HG03066 (cell line): ENCODE results near the gene MANBA.
A peak's percentile ranks its signal among the peaks of the same experiment; 100 is the strongest.

Experiments
- ATAC-seq: cut with Tn5 transposase; IDR thresholded peaks from one replicate; pipeline ENCODE4 v1.9.1; 2021; ENCODE audit warnings: low read depth; ENCODE audit not compliant: unreplicated experiment

Gene MANBA

DNA sequence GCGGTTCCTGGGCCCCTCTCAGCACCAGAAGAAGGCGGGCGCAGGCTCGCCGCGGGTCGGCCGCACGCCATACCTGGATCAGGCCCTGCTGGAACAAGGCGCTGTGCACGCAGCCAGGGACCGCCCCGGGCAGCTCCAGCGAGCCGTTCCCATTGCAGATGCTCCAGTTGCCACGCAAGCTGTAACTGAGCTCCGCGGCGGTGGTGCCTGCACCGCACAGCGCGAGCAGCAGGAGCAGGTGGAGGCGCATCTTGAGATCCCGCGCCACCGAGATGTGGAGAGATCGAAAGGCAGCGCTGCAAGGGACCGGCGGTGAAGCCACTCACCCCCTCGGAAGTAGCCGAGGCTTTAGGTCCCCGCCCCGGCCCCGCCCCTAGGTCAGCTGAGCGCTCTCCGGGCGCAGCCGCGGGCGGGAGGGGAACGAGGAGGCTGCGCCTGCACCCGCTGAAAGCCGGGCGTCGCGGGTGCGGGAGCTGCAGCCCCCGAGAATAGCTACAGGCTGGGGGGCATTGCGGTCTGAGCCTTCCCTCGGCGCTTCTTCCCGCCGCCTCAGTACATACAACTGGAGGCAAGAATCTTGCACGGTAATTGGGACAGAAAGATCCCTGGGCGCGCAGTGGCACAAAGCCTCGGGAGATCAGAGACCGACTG lies at the start of gene MANBA:
Gene MANBA, minus strand, starts transcription at position 324 of the 651 bp plus-strand sequence. Its CDS starts 74 bp downstream, at position 250.
- peak; percentile 85 for ATAC-seq

- ATAC-seq: no peak
These were observed 48.9 kb upstream of the MANBA start for GRCh38 chr4:102809691-102810090.

- peak; percentile 58 for ATAC-seq
These were observed 48.4 kb upstream of the MANBA start for GRCh38 chr4:102809190-102809589.

DNA sequence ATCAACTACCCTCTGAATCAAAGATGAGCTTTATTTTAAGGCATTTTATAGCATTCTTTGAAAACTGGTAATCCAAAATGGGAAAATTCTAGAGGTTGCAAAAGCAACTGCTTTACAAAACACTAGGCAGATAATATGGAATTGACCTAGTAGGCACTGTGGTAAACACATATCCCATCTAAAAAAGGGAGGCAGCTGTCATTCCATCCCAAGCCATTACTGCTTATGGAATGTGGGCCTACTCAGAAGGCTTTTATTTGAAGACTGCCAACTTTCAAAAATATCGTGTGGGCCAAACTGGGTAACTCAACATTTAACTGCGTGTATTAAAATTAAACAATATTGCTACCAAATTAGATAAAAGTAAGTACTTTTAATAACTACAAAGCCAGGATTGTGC lies 47.2 kb upstream of the MANBA start:
- ATAC-seq: no peak

GRCh38 chr4:102807345-102807744 lies 46.6 kb upstream of the MANBA start:
- ATAC-seq: no peak

DNA sequence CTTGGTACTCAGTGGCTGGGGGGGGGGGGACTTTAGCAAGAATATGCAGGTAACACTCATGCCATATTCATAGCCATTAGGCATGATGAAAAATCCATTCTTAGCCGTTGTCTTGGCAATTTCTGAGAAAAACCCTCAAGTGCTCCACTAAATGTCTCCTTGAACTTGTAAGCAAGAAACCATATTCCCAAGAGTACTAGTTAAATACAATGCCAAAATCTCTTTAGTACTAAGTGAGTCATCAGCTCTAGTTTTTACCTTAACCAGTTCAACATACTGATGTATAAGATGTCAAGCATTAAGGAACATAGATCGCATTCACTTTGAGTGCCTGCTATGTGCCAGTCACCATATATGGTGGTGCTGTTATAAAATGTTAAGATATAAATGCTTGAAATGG lies 39.0 kb upstream of the MANBA start:
- no peak for ATAC-seq

DNA sequence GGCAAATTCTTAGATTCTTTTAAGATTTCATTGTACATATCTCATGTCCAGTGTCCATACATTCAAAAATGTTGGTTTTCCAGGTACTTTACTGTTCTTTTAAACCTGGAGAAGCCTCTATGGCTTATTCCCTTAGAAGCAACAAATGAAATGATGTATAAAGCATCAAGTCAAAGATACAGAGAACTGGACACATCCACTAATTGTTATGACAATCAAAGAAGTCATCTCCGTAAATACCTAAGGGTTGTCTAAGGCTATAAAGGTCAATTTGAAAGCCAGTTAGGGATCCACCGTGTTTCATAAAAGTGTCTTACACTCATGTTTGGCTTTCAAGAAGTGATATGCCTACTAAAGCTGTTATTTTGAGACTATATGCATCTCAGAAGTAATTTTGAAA lies 34.2 kb upstream of the MANBA start:
- ATAC-seq: no peak

- no peak for ATAC-seq
These were observed 31.7 kb upstream of the MANBA start for GRCh38 chr4:102792361-102792936.

GRCh38 chr4:102791318-102791835 lies 30.6 kb upstream of the MANBA start:
- ATAC-seq: no peak

DNA sequence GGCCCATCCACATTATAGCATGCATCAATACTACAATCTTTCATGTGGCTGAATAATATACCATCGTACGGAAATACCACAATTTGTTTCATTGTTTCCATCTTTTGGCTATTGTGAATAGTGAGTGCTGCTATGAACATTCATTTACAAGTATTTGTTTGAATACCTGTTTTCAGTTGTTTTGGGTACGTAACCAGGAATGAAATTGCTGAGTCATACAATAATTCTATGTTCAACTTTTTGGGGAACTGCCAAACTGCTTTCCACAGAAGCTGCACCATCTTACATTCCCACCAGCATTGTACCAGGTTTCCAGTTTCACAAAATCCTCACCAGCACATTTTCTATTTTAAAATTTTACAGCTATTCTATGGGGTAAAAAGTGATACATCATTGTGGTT lies 28.5 kb upstream of the MANBA start:
- no peak for ATAC-seq

GRCh38 chr4:102787944-102788343 lies 27.2 kb upstream of the MANBA start:
- no peak for ATAC-seq

- ATAC-seq: no peak
These were observed 26.5 kb upstream of the MANBA start for GRCh38 chr4:102787096-102787881.

DNA sequence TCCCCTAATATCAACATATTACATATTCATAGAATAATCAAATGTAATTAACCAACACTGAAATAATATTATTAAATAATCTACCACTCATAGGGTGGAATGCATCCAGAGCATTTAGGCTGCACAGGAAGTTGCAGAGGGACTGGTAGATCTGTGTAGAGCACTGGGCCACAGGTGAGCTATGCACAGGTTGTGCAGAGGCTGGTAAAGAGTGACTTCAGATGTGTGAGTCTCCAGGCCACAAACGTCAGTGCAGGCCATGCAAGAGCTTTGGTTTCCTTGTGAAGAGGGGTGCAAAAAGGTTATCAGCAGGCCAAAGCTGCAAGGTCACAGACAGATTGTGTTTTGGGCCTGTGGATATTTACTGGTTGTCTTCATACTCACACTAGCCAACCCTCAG lies 25.5 kb upstream of the MANBA start:
- ATAC-seq: no peak

- ATAC-seq: no peak
These were observed 22.2 kb upstream of the MANBA start for GRCh38 chr4:102783006-102783405.

DNA sequence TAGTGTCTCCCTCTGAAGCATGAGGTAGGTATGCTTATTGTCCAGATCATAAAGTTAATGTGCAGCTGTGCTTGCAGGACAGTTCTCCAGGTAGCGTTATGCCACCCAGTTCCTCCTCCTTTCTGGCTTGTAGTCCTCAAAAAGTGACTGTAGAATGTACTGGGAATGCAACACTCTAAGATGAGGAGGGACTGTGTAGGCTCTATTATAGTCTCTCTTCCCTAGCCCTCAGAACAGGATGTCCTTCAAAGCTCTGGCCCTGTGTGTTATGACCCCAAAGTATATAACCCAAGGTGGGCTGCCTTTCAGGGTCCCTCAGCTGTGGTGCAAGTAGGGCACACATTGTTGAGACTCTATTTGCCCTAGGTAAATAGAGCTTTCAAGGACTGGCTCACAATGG lies 20.8 kb upstream of the MANBA start:
- ATAC-seq: no peak

- no peak for ATAC-seq
These were observed 19.8 kb upstream of the MANBA start for GRCh38 chr4:102780476-102781144.

DNA sequence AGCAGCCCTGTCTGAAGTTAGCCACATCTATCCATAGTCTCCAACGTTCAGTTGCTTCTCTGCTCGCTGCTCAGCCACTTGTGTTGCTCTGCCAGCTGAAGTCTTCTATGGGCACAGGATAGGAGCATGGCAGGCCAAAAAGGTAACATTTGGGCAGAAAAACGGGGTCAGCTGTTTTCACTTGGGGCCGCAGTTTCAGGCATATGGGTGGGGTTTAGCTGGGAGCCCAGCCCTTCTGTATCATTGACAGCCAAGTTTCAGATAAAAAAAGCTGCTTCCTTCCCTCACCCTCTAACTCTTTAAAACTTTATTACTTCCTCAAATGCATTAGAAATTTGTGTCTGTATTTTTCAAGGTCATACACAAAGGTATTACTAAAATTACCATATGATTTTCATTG lies 18.4 kb upstream of the MANBA start:
- ATAC-seq: no peak

DNA sequence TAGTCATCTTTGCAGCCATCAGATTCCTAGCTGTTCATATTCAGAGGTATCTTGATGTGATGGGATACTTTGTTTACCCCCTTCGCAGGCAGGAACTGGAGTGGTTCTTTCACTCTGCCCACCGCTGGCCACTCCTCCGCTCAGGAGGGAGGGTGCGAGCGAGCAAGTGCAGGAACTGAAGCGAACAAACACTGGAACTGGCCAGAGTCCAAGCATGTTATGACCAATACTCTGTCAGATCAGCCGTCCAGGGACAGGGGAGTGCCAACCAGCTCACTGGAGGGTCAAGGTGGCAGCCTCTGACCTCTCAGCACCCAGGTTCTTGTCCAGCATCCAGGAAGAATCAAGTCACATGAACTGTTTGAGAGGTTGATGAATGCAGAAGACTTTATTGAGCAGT lies 18.0 kb upstream of the MANBA start:
- ATAC-seq: no peak

DNA sequence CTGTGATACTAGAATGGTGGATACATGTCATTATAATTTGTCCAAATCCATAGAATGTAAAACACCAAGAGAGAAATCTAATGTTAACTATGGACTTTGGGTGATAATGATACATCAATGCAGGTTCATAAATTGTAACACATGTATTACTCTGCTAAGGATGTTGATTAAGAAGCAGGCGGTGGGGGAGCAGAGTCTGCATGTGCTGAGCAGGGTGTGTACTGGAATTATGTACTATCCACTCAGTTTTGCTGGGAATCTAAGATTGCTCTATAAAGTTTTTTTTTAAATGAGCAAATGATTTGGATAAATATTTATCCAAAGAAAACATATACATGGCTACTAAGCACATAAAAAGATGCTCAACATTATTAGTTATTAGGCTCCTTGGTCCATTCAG lies 15.0 kb upstream of the MANBA start:
- no peak for ATAC-seq

GRCh38 chr4:102774254-102774653 lies 13.5 kb upstream of the MANBA start:
- no peak for ATAC-seq

GRCh38 chr4:102772738-102773340 lies 12.1 kb upstream of the MANBA start:
- ATAC-seq: no peak
